Measurements from ENCODE around the gene ENPP6. TPM values are rescaled to one million over a fixed set of nuclear protein-coding genes. Genes with fewer than 3 reads are reported as not detected.

Gene ENPP6
- total and polyA plus RNA-seq, 2 of the 13 experiments (the other 11 are each of a cell fraction or from before 2014, with no cell fraction given) = not detected

GRCh38 chr4:184094532-184095159, 123.0 kb downstream of the ENPP6 start:
- Histone ChIP-seq H3K4me3 (replicated peaks in 1 of 3; ENCODE audit: insufficient read depth in 1 of 3, low read depth in 2 of 3, low read length in 3 of 3) (no peak overlapping the region), H3K4me2 (ENCODE audit: low read depth, low read length) (no peak overlapping the region), H3K36me3 (replicated peaks in 1 of 2; ENCODE audit: control insufficient read depth in 1 of 2, insufficient read depth in 2 of 2, low read length in 2 of 2) (no peaks in the 10 kb centered on the region), H3K9me3 (ENCODE audit: low read length) (no peaks in the 10 kb centered on the region), H3K27ac (ENCODE audit: extremely low read length, insufficient read depth, low read length) (no peak overlapping the region), H3K27me3 (ENCODE audit: control insufficient read depth in 1 of 2, insufficient read depth in 2 of 2, low read length in 2 of 2) (peaks cover 0 to 3% of the 10 kb centered on the region in 2 experiments; a peak in 2 of 5 replicates), H3K9ac (ENCODE audit: insufficient read depth, low read depth, low read length) (no peak overlapping the region), H2AFZ (ENCODE audit: low read length) (no peak overlapping the region), H3K79me2 (ENCODE audit: insufficient read depth, low read length) (no peaks in the 10 kb centered on the region), H4K20me1 (ENCODE audit: insufficient read depth, low read length) (no peaks in the 10 kb centered on the region), H3K4me1 (ENCODE audit: insufficient read depth, low read length) (no peaks in the 10 kb centered on the region)
- DNase-seq (ENCODE audit: low spot score) = no peak
- TF ChIP-seq IRF9 (CRISPR knock-in tag; IDR thresholded peaks at IDR 0.05; ENCODE audit: borderline replicate concordance) (no peak), PPARG (CRISPR knock-in tag; conservative IDR thresholded peaks at IDR 0.05) (no peak), TCF7L2 (IDR thresholded peaks at IDR 0.05; ENCODE audit: low read depth, low read length) (no peak), ZNF331 (CRISPR knock-in tag; IDR thresholded peaks at IDR 0.05) (no peak), RFX1 (IDR thresholded peaks at IDR 0.05) (no peak), POLR2A (IDR thresholded peaks at IDR 0.05; ENCODE audit: insufficient read depth in 1 of 2, low read depth in 2 of 2, low read length in 2 of 2) (no peak), CEBPG (CRISPR knock-in tag; IDR thresholded peaks at IDR 0.05) (no peak), HNRNPL (IDR thresholded peaks at IDR 0.05; ENCODE audit: low read depth, low read length) (no peak), ZNF24 (IDR thresholded peaks at IDR 0.05) (no peak), CAMTA2 (CRISPR knock-in tag; IDR thresholded peaks at IDR 0.05; ENCODE audit: borderline replicate concordance) (no peak), CERS6 (CRISPR knock-in tag; IDR thresholded peaks at IDR 0.05) (no peak), TFDP2 (CRISPR knock-in tag; IDR thresholded peaks at IDR 0.05) (no peak), MAFK (conservative IDR thresholded peaks at IDR 0.05 in 1 of 2, IDR thresholded peaks at IDR 0.05 in 1 of 2; ENCODE audit: low read length in 2 of 2) (no peak), ISX (CRISPR knock-in tag; conservative IDR thresholded peaks at IDR 0.05) (no peak)
- TF ChIP-seq, protein P1, sequence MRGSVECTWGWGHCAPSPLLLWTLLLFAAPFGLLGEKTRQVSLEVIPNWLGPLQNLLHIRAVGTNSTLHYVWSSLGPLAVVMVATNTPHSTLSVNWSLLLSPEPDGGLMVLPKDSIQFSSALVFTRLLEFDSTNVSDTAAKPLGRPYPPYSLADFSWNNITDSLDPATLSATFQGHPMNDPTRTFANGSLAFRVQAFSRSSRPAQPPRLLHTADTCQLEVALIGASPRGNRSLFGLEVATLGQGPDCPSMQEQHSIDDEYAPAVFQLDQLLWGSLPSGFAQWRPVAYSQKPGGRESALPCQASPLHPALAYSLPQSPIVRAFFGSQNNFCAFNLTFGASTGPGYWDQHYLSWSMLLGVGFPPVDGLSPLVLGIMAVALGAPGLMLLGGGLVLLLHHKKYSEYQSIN (CRISPR knock-in tag; IDR thresholded peaks at IDR 0.05; ENCODE audit: borderline replicate concordance) = no peak
- TF ChIP-seq, protein P2, sequence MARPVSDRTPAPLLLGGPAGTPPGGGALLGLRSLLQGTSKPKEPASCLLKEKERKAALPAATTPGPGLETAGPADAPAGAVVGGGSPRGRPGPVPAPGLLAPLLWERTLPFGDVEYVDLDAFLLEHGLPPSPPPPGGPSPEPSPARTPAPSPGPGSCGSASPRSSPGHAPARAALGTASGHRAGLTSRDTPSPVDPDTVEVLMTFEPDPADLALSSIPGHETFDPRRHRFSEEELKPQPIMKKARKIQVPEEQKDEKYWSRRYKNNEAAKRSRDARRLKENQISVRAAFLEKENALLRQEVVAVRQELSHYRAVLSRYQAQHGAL (CRISPR knock-in tag; IDR thresholded peaks at IDR 0.05; ENCODE audit: not compliant biosample characterization) = no peak
- TF ChIP-seq, protein P3, sequence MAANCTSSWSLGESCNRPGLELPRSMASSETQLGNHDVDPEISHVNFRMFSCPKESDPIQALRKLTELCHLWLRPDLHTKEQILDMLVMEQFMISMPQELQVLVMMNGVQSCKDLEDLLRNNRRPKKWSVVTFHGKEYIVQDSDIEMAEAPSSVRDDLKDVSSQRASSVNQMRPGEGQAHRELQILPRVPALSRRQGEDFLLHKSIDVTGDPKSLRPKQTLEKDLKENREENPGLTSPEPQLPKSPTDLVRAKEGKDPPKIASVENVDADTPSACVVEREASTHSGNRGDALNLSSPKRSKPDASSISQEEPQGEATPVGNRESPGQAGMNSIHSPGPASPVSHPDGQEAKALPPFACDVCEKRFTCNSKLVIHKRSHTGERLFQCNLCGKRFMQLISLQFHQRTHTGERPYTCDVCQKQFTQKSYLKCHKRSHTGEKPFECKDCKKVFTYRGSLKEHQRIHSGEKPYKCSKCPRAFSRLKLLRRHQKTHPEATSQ (CRISPR knock-in tag; IDR thresholded peaks at IDR 0.05; ENCODE audit: borderline replicate concordance) = no peak
- WGBS (ENCODE audit: low lambda C conversion rate) = 47% methylated on average over 8 of the region's 8 CpGs
- ChIA-PET POLR2A (interaction anchor here (1.4 kb wide), 1 partner anchor 10 kb away, joined by 3 read pairs; no protein-coding TSS in a partner anchor), CTCF (ENCODE audit: low intra/inter-chr PET ratio, low total read pairs) (no interaction called here)
- intact Hi-C loops (cut with micrococcal nuclease; ENCODE audit: unreplicated experiment) (no loop called here), in situ Hi-C loops (cut with HindIII; ENCODE audit: extremely low pct_ligation_motif_present, low pct_unique_long_range_greater_than_20kb) (no loop called here)
- BruUV-seq (replicated peaks) = no TSS peak
- FAIRE-seq = no peak
- peak; percentile 41; the same call in 2 of the 3 replicates for ATAC-seq

Measured in HepG2 (cell line).